Keratinocyte (primary cell): ENCODE measurements around the gene TMEM183A. TPM values are rescaled to one million over a fixed set of nuclear protein-coding genes. Genes with fewer than 3 reads are reported as not detected.

ENCODE experiments used
- DNase-seq: peaks from one replicate; pipeline ENCODE4 v3.0.0-alpha.2; 2011; ENCODE audit warnings: low read depth, missing footprints, low spot score
- FAIRE-seq: peaks from 2 replicates; lab custom pipeline; 2011; peaks lifted over from hg19 to GRCh38; lab: Jason Lieb, UNC
- H2AFZ ChIP-seq: 2 replicates; pipeline ENCODE4 v1.6.0; 2012; ENCODE audit warnings: low read length, control low read depth, inconsistent platforms; ENCODE audit not compliant: control insufficient read depth
- H3K27ac ChIP-seq: 2 replicates; pipeline ENCODE4 v1.5.1; 2011; ENCODE audit warnings: low read length; ENCODE audit not compliant: control insufficient read depth, insufficient read depth
- H3K27me3 ChIP-seq: 3 replicates; pipeline ENCODE4 v1.6.0; 2011; ENCODE audit warnings: low read length; ENCODE audit not compliant: control insufficient read depth, insufficient read depth; ENCODE audit errors: extremely low read depth
- H3K36me3 ChIP-seq, 2 experiments: 2 replicates in 1 of 2; 3 replicates in 1 of 2; pipeline ENCODE4 v1.5.1; 2011; ENCODE audit warnings: low read length in 2 of 2, mild to moderate bottlenecking in 1 of 2; ENCODE audit not compliant: control insufficient read depth in 2 of 2, insufficient read depth in 2 of 2; ENCODE audit errors: extremely low read depth in 1 of 2
- H3K4me1 ChIP-seq: 3 replicates; pipeline ENCODE4 v1.5.1; 2011; ENCODE audit warnings: low read length; ENCODE audit not compliant: control insufficient read depth, insufficient read depth; ENCODE audit errors: extremely low read depth
- H3K4me2 ChIP-seq: 3 replicates; pipeline ENCODE4 v1.6.0; 2011; ENCODE audit warnings: low read depth, low read length; ENCODE audit not compliant: control insufficient read depth, insufficient read depth; ENCODE audit errors: extremely low read depth
- H3K4me3 ChIP-seq, 3 experiments: fragments of 200-600 bp in 1 of 3; sonication (generic) in 1 of 3; 2 replicates in 2 of 3; 3 replicates in 1 of 3; pipeline ENCODE4 v1.5.1; 2011 to 2016; ENCODE audit warnings: low read length in 3 of 3, mild to moderate bottlenecking in 3 of 3, control low read depth in 2 of 3, inconsistent platforms in 1 of 3, low read depth in 1 of 3, mixed read lengths in 1 of 3, mixed run types in 1 of 3, moderate library complexity in 1 of 3; ENCODE audit not compliant: control insufficient read depth in 2 of 3, insufficient read depth in 2 of 3; ENCODE audit errors: extremely low read depth in 1 of 3
- H3K79me2 ChIP-seq: 2 replicates; pipeline ENCODE4 v1.6.0; 2012; ENCODE audit warnings: low read length; ENCODE audit not compliant: control insufficient read depth, insufficient read depth
- H3K9ac ChIP-seq: 3 replicates; pipeline ENCODE4 v1.6.0; 2011; ENCODE audit warnings: low read length; ENCODE audit not compliant: control insufficient read depth, insufficient read depth; ENCODE audit errors: extremely low read depth
- H3K9me1 ChIP-seq: 3 replicates; pipeline ENCODE4 v1.6.0; 2011; ENCODE audit warnings: low read length; ENCODE audit not compliant: control insufficient read depth, insufficient read depth; ENCODE audit errors: extremely low read depth
- H3K9me3 ChIP-seq: 2 replicates; pipeline ENCODE4 v1.5.1; 2012; ENCODE audit warnings: low read depth, low read length; ENCODE audit not compliant: control insufficient read depth
- H4K20me1 ChIP-seq: 3 replicates; pipeline ENCODE4 v1.6.0; 2011; ENCODE audit warnings: low read length; ENCODE audit not compliant: control insufficient read depth, insufficient read depth; ENCODE audit errors: extremely low read depth
- CTCF ChIP-seq, 3 experiments: IDR thresholded peaks in 1 of 3; conservative IDR thresholded peaks in 1 of 3; optimal IDR thresholded peaks in 1 of 3; 2 replicates in 2 of 3; 3 replicates in 1 of 3; pipeline versions ENCODE3 to v1.5.1; 2011; ENCODE audit warnings: low read length in 3 of 3, mild to moderate bottlenecking in 3 of 3, moderate library complexity in 2 of 3, control low read depth in 1 of 3, inconsistent platforms in 1 of 3; ENCODE audit not compliant: insufficient read depth in 2 of 3; ENCODE audit errors: extremely low read depth in 1 of 3
- EZH2 ChIP-seq: IDR thresholded peaks from one replicate; pipeline ENCODE4 v1.6.1; 2012; ENCODE audit warnings: inconsistent platforms, mild to moderate bottlenecking, low read length, moderate library complexity
- dilution Hi-C: fragments of 300-500 bp; cut with MboI; formaldehyde crosslinking; loops from one replicate; pipeline ENCODE4 v1.7.0; 2020; ENCODE audit warnings: low sequenced_read_pairs; ENCODE audit not compliant: extremely low pct_ligation_motif_present
- polyA plus RNA-seq, 5 experiments: library from polyadenylated mRNA; depleted of rRNA in 3 of 5; stranded (reverse) in 3 of 5; stranded (forward) in 1 of 5; unstranded in 1 of 5; fragments of >200 nt; gene quantifications; 1 replicate in 1 of 5; 2 replicates in 3 of 5; 3 replicates in 1 of 5; pipeline versions ENCODE4 v1.2.1 to v1.2.3, GENCODE V29; 2011 to 2012; ENCODE audit warnings: missing spikeins in 2 of 5, low read depth in 1 of 5, low replicate concordance in 1 of 5

TMEM183A gene
- polyA plus RNA-seq, 1 donor (not counting 4 experiments of a cell fraction or from before 2014, with no cell fraction given): 88.2 TPM

DNA sequence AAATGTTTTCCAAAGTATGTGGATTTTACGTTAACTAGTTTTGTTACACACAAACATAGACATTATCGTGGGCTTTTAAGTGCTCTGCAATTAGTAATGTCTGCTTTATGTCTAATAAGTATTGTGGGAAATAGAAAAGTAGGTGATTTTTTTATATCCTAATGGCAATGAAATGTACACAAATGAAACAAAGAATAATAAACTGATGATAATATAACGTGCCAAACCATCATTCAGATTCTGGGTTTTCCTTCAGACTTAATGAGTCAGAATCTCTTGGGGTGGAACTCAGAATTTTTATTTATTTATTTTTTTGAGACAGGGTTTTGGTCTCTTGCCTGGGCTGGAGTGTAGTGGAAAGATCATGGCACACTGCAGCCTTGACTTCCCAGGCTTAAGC, 2.0 kb downstream of the TMEM183A start:
- no peaks in the 10 kb centered on the region for H4K20me1 ChIP-seq
- no peak overlapping the region for H2AFZ ChIP-seq
- no peaks in the 10 kb centered on the region for H3K27me3 ChIP-seq
- H3K4me3 ChIP-seq: no peak overlapping the region
- TF ChIP-seq CTCF (optimal IDR thresholded peaks at IDR 0.05 in 1 of 3, IDR thresholded peaks at IDR 0.05 in 1 of 3, conservative IDR thresholded peaks at IDR 0.05 in 1 of 3; ENCODE audit: extremely low read depth in 1 of 3, insufficient read depth in 2 of 3, low read length in 3 of 3): no peak
- no peak for TF ChIP-seq EZH2
- no peak overlapping the region for H3K4me2 ChIP-seq
- DNase-seq (no peak), FAIRE-seq (no peak)
- no peaks in the 10 kb centered on the region for H3K9me3 ChIP-seq
- H3K9ac ChIP-seq: no peak overlapping the region
- dilution Hi-C loops: no loop called here
- H3K79me2 ChIP-seq: peaks cover 48% of the 10 kb centered on the region
- H3K4me1 ChIP-seq: peaks cover 11% of the 10 kb centered on the region
- H3K9me1 ChIP-seq: no peaks in the 10 kb centered on the region
- H3K27ac ChIP-seq: no peak overlapping the region
- H3K36me3 ChIP-seq: peaks cover 6 to 28% of the 10 kb centered on the region in 2 experiments

- Histone ChIP-seq H3K9me3 (no peaks in the 10 kb centered on the region), H3K27me3 (no peaks in the 10 kb centered on the region), H3K4me3 (no peak overlapping the region), H3K36me3 (peaks cover 16 to 41% of the 10 kb centered on the region in 2 experiments), H3K9me1 (no peaks in the 10 kb centered on the region), H3K79me2 (peaks cover 48% of the 10 kb centered on the region), H3K4me1 (peaks cover 11% of the 10 kb centered on the region), H4K20me1 (peaks cover 3% of the 10 kb centered on the region), H3K9ac (no peak overlapping the region), H3K4me2 (no peak overlapping the region), H2AFZ (no peak overlapping the region), H3K27ac (no peak overlapping the region)
- TF ChIP-seq CTCF (optimal IDR thresholded peaks at IDR 0.05 in 1 of 3, IDR thresholded peaks at IDR 0.05 in 1 of 3, conservative IDR thresholded peaks at IDR 0.05 in 1 of 3; ENCODE audit: extremely low read depth in 1 of 3, insufficient read depth in 2 of 3, low read length in 3 of 3) (no peak), EZH2 (no peak)
- FAIRE-seq (no peak), DNase-seq (no peak)
- dilution Hi-C loops: no loop called here
These were observed 4.4 kb downstream of the TMEM183A start for GRCh38 chr1:203011582-203011981.
